Thyroid gland (tissue), 4 donors: Measurements from ENCODE around the gene FAM169A. TPM values are rescaled to one million over a fixed set of nuclear protein-coding genes. Genes with fewer than 3 reads are reported as not detected.

Experiments
- DNase-seq, 2 donors: peaks; one replicate each; pipeline ENCODE4 v3.0.0-alpha.2; 2019
- H3K27ac ChIP-seq, 3 donors: fragments of 200-600 bp; sonication (generic); 1 replicate in 2 of 3; 2 replicates in 1 of 3; pipeline ENCODE4 v1.5.1; 2016 to 2019; ENCODE audit warnings: mild to moderate bottlenecking in 1 of 3, moderate library complexity in 1 of 3
- H3K27me3 ChIP-seq: fragments of 200-600 bp; sonication (generic); one replicate; pipeline ENCODE4 v1.5.1; 2019
- H3K36me3 ChIP-seq, 2 donors: fragments of 200-600 bp; sonication (generic); one replicate each; pipeline ENCODE4 v1.5.1; 2016 to 2019
- H3K4me1 ChIP-seq, 2 donors: fragments of 200-600 bp; sonication (generic); one replicate each; pipeline ENCODE4 v1.5.1; 2017 to 2019
- H3K4me3 ChIP-seq, 3 donors: fragments of 200-600 bp; sonication (generic); replicated peaks in 1 of 3; 1 replicate in 2 of 3; 2 replicates in 1 of 3; pipeline ENCODE4 v1.5.1; 2016; ENCODE audit warnings: mild to moderate bottlenecking in 1 of 3
- H3K9me3 ChIP-seq: fragments of 200-600 bp; sonication (generic); one replicate; pipeline ENCODE4 v1.5.1; 2017
- POLR2A ChIP-seq, 2 donors: fragments of 450-650 bp; IDR thresholded peaks; one replicate each; pipeline ENCODE4 v1.6.1; 2017; ENCODE audit warnings: antibody characterized with exemption in 2 of 2, mild to moderate bottlenecking in 2 of 2, moderate library complexity in 1 of 2
- WGBS, 2 donors: methylation state at CpG; one replicate each; pipeline ENCODE4 v1.1.5; 2017; 5-methylcytosine and 5-hydroxymethylcytosine counted together
- intact Hi-C: fragments of 100-400 bp; cut with DNase I; formaldehyde crosslinking; loops from one replicate; pipeline ENCODE4 v1.15.1; 2023
- total RNA-seq, 4 donors: library from RNA; depleted of rRNA; stranded (reverse); fragments of >200 nt; gene quantifications; one replicate each; pipeline ENCODE4 v1.2.3, GENCODE V29; 2016
- TF ChIP-seq, protein P1 (sequence below), 6 experiments: fragments of 200-600 bp in 3 of 6; fragments of 450-650 bp in 3 of 6; sonication (generic) in 3 of 6; IDR thresholded peaks; one replicate each; pipeline ENCODE4 v1.5.1; 2016 to 2019; ENCODE audit warnings: antibody characterized with exemption in 6 of 6, mild to moderate bottlenecking in 2 of 6, inconsistent platforms in 1 of 6, moderate library complexity in 1 of 6

FAM169A gene
- total RNA-seq, 4 donors from 2014 or later = 12.9 to 45.0 (median 27.5) TPM

DNA sequence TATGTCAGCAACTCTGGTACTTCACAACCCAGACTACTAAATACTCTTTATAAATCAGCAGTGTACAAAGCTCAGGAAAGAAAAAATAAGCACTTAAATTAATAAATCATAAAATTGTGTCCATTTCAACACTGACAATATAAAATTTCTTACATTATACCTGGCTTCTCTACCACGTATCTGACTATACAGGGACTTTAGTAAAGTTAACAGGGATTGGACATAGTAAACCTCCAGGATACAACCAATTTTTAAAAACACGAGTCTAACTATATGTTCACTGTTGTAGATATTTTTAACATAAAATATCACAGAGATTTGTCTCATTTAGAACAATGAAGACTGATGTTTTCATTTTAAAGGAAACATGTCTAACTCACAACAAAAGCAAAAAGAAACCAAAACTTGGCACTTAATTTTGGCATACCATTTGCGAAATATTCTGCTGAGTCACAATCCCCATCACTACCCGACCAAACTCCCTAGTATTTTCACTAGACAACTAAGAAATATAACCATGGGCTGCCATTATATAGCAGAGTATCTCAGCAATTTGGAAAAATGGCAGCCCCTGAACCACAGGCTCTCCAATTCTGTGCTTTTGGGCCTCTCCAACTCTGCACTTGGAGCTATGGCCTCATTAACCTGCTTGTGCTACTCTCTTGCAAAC lies 14.4 kb downstream of the FAM169A start:
- DNase-seq = no peak
- TF ChIP-seq, protein P1, sequence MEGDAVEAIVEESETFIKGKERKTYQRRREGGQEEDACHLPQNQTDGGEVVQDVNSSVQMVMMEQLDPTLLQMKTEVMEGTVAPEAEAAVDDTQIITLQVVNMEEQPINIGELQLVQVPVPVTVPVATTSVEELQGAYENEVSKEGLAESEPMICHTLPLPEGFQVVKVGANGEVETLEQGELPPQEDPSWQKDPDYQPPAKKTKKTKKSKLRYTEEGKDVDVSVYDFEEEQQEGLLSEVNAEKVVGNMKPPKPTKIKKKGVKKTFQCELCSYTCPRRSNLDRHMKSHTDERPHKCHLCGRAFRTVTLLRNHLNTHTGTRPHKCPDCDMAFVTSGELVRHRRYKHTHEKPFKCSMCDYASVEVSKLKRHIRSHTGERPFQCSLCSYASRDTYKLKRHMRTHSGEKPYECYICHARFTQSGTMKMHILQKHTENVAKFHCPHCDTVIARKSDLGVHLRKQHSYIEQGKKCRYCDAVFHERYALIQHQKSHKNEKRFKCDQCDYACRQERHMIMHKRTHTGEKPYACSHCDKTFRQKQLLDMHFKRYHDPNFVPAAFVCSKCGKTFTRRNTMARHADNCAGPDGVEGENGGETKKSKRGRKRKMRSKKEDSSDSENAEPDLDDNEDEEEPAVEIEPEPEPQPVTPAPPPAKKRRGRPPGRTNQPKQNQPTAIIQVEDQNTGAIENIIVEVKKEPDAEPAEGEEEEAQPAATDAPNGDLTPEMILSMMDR (IDR thresholded peaks at IDR 0.05) = no peak
- no peak for TF ChIP-seq POLR2A (IDR thresholded peaks at IDR 0.05)
- H3K4me1 ChIP-seq = peaks cover 0 to 5% of the 10 kb centered on the region in 2 donors
- H3K36me3 ChIP-seq = no peaks in the 10 kb centered on the region
- H3K4me3 ChIP-seq = no peak overlapping the region
- H3K27me3 ChIP-seq = no peaks in the 10 kb centered on the region
- 56 to 79% methylated on average over 4 of the region's 4 CpGs for WGBS, 2 donors
- no peaks in the 10 kb centered on the region for H3K9me3 ChIP-seq
- intact Hi-C loops = no loop called here
- H3K27ac ChIP-seq = peak overlapping the region in 1 of 3 donors; percentile 1

GRCh38 chr5:74850789-74851425 lies 15.3 kb downstream of the FAM169A start:
- intact Hi-C loops = no loop called here
- no peak overlapping the region for H3K27ac ChIP-seq
- H3K36me3 ChIP-seq = no peaks in the 10 kb centered on the region
- H3K4me1 ChIP-seq = peaks cover 0 to 5% of the 10 kb centered on the region in 2 donors
- TF ChIP-seq, protein P1 (IDR thresholded peaks at IDR 0.05) = no peak
- TF ChIP-seq POLR2A (IDR thresholded peaks at IDR 0.05) = no peak
- H3K9me3 ChIP-seq = no peaks in the 10 kb centered on the region
- no peak overlapping the region for H3K4me3 ChIP-seq
- no peak for DNase-seq
- no peaks in the 10 kb centered on the region for H3K27me3 ChIP-seq
- 83 to 87% methylated on average over 4 of the region's 4 CpGs for WGBS, 2 donors

DNA sequence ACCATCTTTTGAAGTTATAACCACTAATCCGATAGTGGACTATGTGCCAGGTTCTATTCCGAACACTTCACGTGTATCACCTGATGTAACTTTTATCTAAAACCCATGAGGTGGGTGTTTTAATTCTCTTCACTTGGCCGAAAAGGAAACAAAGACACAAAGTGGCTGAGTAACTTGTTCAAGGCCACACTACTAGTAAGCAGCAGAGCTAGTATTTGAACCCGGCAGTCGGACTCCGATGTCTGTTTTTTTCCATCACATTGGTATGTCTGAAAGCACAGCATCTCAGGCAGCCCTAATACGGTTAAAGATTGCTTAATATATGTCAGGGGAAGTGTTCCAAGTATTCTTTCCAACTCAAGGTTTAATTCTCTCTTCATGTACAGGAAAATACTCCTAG lies 16.2 kb downstream of the FAM169A start:
- Histone ChIP-seq H3K27ac (no peak overlapping the region), H3K36me3 (no peaks in the 10 kb centered on the region), H3K4me1 (peaks cover 0 to 5% of the 10 kb centered on the region in 2 donors), H3K27me3 (no peaks in the 10 kb centered on the region), H3K9me3 (no peaks in the 10 kb centered on the region), H3K4me3 (no peak overlapping the region)
- TF ChIP-seq, protein P1 (IDR thresholded peaks at IDR 0.05) = no peak
- TF ChIP-seq POLR2A (IDR thresholded peaks at IDR 0.05) = no peak
- intact Hi-C loops = no loop called here
- no peak for DNase-seq
- WGBS, 2 donors = 93 to 96% methylated on average over 8 of the region's 8 CpGs

DNA sequence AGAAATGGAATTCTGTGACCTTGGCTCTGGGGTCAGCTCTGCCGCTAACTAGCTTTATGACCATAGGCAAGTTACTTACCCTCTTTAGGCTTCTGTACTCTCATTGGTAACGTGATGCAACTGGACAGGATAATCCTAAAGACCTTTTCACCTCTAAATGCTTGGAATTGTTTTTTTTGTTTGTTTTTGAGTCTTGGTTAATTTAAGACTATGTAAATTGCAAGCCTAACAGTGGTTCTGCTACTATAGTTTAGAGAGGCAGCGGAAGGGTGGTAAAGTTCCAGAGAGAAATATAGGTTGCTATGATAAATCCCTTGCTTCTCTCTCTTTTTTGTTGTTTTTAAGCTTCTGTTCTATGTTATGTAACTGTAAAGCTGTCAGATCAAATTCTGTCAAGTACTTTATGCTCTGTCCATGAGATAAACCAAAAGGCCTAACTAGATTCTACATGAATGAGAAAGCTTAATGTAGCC lies 17.6 kb downstream of the FAM169A start:
- peaks cover 0 to 5% of the 10 kb centered on the region in 2 donors for H3K4me1 ChIP-seq
- no peak overlapping the region for H3K27ac ChIP-seq
- H3K36me3 ChIP-seq = no peaks in the 10 kb centered on the region
- DNase-seq = no peak
- intact Hi-C loops = no loop called here
- no peaks in the 10 kb centered on the region for H3K27me3 ChIP-seq
- no peaks in the 10 kb centered on the region for H3K9me3 ChIP-seq
- TF ChIP-seq, protein P1 (IDR thresholded peaks at IDR 0.05) = no peak
- TF ChIP-seq POLR2A (IDR thresholded peaks at IDR 0.05) = no peak
- WGBS, 2 donors = 92 to 98% methylated on average over 3 of the region's 3 CpGs
- H3K4me3 ChIP-seq = no peak overlapping the region

- no peaks in the 10 kb centered on the region for H3K9me3 ChIP-seq
- H3K4me1 ChIP-seq = no peaks in the 10 kb centered on the region
- DNase-seq = no peak
- no peak overlapping the region for H3K27ac ChIP-seq
- 91 to 95% methylated on average over 6 of the region's 6 CpGs for WGBS, 2 donors
- intact Hi-C loops = no loop called here
- no peaks in the 10 kb centered on the region for H3K27me3 ChIP-seq
- no peaks in the 10 kb centered on the region for H3K36me3 ChIP-seq
- TF ChIP-seq, protein P1 (IDR thresholded peaks at IDR 0.05) = no peak
- no peak for TF ChIP-seq POLR2A (IDR thresholded peaks at IDR 0.05)
- H3K4me3 ChIP-seq = no peak overlapping the region
Observed at GRCh38 chr5:74839229-74839628, 27.0 kb downstream of the FAM169A start.
